OCI-LY7 (cell line): ENCODE results near the gene CASQ1.

Experiments
- EZH2phosphoT487 ChIP-seq: fragments of 200-600 bp; sonication (generic); IDR thresholded peaks from 2 replicates; pipeline ENCODE4 v1.6.1; 2018; ENCODE audit warnings: low read depth, borderline replicate concordance, mild to moderate bottlenecking, mixed run types, antibody characterized with exemption, low read length, moderate library complexity, mixed read lengths
- TF ChIP-seq, protein P1 (sequence below): fragments of 200-600 bp; sonication (generic); conservative IDR thresholded peaks from 2 replicates; pipeline ENCODE4 v1.5.1; 2014; ENCODE audit warnings: mild to moderate bottlenecking, antibody characterized with exemption, low read length, moderate library complexity, mixed read lengths

DNA sequence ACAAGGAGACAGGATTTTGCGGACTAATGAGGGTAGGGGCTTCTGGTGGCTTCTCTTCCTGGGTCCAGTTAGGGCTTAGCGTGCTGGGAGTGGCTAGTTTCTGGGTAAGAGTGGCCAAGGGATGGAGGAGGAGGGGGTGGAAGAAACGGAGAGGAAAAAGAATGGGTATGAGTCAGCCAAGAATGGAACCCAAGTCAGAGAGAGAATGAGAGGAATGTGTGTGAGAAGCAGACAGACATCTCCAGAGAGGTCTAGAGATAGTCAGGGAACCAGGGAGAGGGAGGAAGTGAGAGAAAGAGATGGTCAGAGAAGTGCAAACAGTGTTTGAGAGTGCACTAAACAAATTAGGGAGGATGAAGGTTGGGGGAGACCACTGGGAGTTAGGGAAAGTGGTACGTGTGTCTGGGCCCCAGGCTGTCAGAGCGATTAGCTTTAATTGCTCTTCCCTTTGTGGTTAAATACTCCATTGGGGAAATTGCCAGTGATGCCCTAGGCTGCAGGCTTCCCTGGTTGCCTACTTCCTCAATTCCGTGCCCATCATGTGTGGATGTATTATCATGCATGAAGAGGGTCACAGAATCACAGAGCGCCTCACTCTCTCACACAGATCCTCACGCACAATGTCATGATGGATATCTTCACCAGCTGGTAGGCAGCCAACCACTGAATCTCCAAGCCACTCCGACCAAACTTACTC, 16.2 kb downstream of the CASQ1 start:
- TF ChIP-seq, protein P1, sequence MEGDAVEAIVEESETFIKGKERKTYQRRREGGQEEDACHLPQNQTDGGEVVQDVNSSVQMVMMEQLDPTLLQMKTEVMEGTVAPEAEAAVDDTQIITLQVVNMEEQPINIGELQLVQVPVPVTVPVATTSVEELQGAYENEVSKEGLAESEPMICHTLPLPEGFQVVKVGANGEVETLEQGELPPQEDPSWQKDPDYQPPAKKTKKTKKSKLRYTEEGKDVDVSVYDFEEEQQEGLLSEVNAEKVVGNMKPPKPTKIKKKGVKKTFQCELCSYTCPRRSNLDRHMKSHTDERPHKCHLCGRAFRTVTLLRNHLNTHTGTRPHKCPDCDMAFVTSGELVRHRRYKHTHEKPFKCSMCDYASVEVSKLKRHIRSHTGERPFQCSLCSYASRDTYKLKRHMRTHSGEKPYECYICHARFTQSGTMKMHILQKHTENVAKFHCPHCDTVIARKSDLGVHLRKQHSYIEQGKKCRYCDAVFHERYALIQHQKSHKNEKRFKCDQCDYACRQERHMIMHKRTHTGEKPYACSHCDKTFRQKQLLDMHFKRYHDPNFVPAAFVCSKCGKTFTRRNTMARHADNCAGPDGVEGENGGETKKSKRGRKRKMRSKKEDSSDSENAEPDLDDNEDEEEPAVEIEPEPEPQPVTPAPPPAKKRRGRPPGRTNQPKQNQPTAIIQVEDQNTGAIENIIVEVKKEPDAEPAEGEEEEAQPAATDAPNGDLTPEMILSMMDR = no peak
- TF ChIP-seq EZH2phosphoT487 = no peak
